OCI-LY7 (cell line): Measurements from ENCODE around the gene TAAR6.

Source experiments
- EZH2phosphoT487 ChIP-seq: fragments of 200-600 bp; sonication (generic); IDR thresholded peaks from 2 replicates; pipeline ENCODE4 v1.6.1; 2018; ENCODE audit warnings: low read depth, borderline replicate concordance, mild to moderate bottlenecking, mixed run types, antibody characterized with exemption, low read length, moderate library complexity, mixed read lengths
- TF ChIP-seq, protein P1 (sequence below): fragments of 200-600 bp; sonication (generic); conservative IDR thresholded peaks from 2 replicates; pipeline ENCODE4 v1.5.1; 2014; ENCODE audit warnings: mild to moderate bottlenecking, antibody characterized with exemption, low read length, moderate library complexity, mixed read lengths

DNA sequence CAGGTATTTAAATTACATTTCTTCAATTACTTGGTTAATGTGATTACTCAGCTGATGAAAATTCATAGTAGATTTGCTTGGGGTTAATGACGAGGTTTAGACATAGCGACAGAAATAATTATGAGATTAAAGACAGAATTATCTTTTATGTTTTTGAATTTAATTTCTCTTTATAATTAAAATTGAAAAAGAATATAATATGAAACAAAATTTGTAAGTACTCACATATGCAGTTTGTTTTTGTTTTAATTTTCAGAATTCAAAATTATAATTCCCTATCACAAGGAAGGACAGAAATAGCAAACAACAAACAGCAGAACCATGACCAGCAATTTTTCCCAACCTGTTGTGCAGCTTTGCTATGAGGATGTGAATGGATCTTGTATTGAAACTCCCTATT is 17.8 kb upstream of the TAAR6 start, which contains the start of gene TAAR8:
- TF ChIP-seq, protein P1, sequence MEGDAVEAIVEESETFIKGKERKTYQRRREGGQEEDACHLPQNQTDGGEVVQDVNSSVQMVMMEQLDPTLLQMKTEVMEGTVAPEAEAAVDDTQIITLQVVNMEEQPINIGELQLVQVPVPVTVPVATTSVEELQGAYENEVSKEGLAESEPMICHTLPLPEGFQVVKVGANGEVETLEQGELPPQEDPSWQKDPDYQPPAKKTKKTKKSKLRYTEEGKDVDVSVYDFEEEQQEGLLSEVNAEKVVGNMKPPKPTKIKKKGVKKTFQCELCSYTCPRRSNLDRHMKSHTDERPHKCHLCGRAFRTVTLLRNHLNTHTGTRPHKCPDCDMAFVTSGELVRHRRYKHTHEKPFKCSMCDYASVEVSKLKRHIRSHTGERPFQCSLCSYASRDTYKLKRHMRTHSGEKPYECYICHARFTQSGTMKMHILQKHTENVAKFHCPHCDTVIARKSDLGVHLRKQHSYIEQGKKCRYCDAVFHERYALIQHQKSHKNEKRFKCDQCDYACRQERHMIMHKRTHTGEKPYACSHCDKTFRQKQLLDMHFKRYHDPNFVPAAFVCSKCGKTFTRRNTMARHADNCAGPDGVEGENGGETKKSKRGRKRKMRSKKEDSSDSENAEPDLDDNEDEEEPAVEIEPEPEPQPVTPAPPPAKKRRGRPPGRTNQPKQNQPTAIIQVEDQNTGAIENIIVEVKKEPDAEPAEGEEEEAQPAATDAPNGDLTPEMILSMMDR, result no peak
- no peak for TF ChIP-seq EZH2phosphoT487
